HepG2 (cell line): Measurements from ENCODE around the gene C2CD2.
A peak's percentile ranks its signal among the peaks of the same experiment; 100 is the strongest.

Source experiments
- BCL6 ChIP-seq: IDR thresholded peaks from 2 replicates; pipeline ENCODE4 v1.6.1; 2016; ENCODE audit warnings: missing genetic modification reagents, missing compliant biosample characterization
- CTCF ChIP-seq: sonication (generic); formaldehyde crosslinking; IDR thresholded peaks from 2 replicates; pipeline ENCODE4 v1.5.0; 2020; ENCODE audit warnings: mild to moderate bottlenecking, missing genetic modification reagents, moderate library complexity
- HDAC2 ChIP-seq: sonication (generic); formaldehyde crosslinking; IDR thresholded peaks from 2 replicates; pipeline ENCODE4 v1.4.0; 2020; ENCODE audit warnings: missing genetic modification reagents
- KDM4B ChIP-seq: sonication (generic); formaldehyde crosslinking; IDR thresholded peaks from 2 replicates; pipeline ENCODE4 v1.4.0; 2020; ENCODE audit warnings: missing genetic modification reagents
- KLF11 ChIP-seq: IDR thresholded peaks from 2 replicates; pipeline ENCODE4 v1.6.1; 2016; ENCODE audit warnings: missing compliant biosample characterization
- NR2F1 ChIP-seq, 2 experiments: fragments of 450-650 bp in 1 of 2; formaldehyde crosslinking in 1 of 2; IDR thresholded peaks; 2 replicates each; pipeline versions ENCODE4 v1.5.0 to v1.6.1; 2016 to 2020; ENCODE audit warnings: mild to moderate bottlenecking in 1 of 2, missing compliant biosample characterization in 1 of 2, missing genetic modification reagents in 1 of 2, moderate library complexity in 1 of 2
- POLR2AphosphoS5 ChIP-seq: IDR thresholded peaks from 2 replicates; pipeline ENCODE4 v1.6.1; 2012; ENCODE audit warnings: low read depth, low read length
- RELA ChIP-seq: sonication (generic); formaldehyde crosslinking; IDR thresholded peaks from 2 replicates; pipeline ENCODE4 v1.4.0; 2020; ENCODE audit warnings: missing genetic modification reagents
- SUZ12 ChIP-seq: fragments of 150-350 bp; IDR thresholded peaks from 2 replicates; pipeline ENCODE4 v1.6.1; 2014; ENCODE audit warnings: low read depth, low read length
- TCF7 ChIP-seq: sonication (generic); IDR thresholded peaks from 2 replicates; pipeline ENCODE4 v1.6.1; 2016; ENCODE audit warnings: antibody characterized with exemption, low read depth
- ZMAT5 ChIP-seq: sonication (generic); formaldehyde crosslinking; IDR thresholded peaks from 2 replicates; pipeline ENCODE4 v1.5.0; 2020; ENCODE audit warnings: mild to moderate bottlenecking, low read depth, missing genetic modification reagents, borderline replicate concordance

GRCh38 chr21:41973861-41974751 lies 20.3 kb upstream of the C2CD2 start:
- TF ChIP-seq ZMAT5 (CRISPR knock-in tag) (no peak), HDAC2 (no peak), NR2F1 (CRISPR knock-in tag; IDR thresholded peaks at IDR 0.05) (no peak), SUZ12 (no peak), KDM4B (CRISPR knock-in tag) (no peak), BCL6 (CRISPR knock-in tag) (0 out of 2 replicates have a peak, but pooled peaks have one; percentile 7), CTCF (CRISPR knock-in tag) (peak; percentile 26), RELA (no peak), KLF11 (CRISPR knock-in tag) (no peak), POLR2AphosphoS5 (no peak), TCF7 (no peak)
